Adrenal gland (tissue), 12 donors: ENCODE data around the gene EXOC3. TPM values are rescaled to one million over a fixed set of nuclear protein-coding genes. Genes with fewer than 3 reads are reported as not detected.

Source experiments
- DNase-seq, 7 donors: peaks; one replicate each; pipeline ENCODE4 v3.0.0-alpha.2; 2019 to 2020
- H3K27ac ChIP-seq, 5 donors: fragments of 200-600 bp; sonication (generic) in 4 of 5; 1 replicate in 3 of 5; 2 replicates in 2 of 5; pipeline versions ENCODE4 v1.5.1 to v1.8.0; 2016 to 2020; ENCODE audit warnings: mild to moderate bottlenecking in 1 of 5
- H3K27me3 ChIP-seq: fragments of 200-600 bp; 2 replicates; pipeline ENCODE4 v1.8.0; 2021
- H3K36me3 ChIP-seq, 2 donors: fragments of 200-600 bp; replicated peaks in 1 of 2; 1 replicate in 1 of 2; 2 replicates in 1 of 2; pipeline versions ENCODE4 v1.5.1 to v1.8.0; 2018 to 2022
- H3K4me1 ChIP-seq, 2 donors: fragments of 200-600 bp; replicated peaks in 1 of 2; 1 replicate in 1 of 2; 2 replicates in 1 of 2; pipeline versions ENCODE4 v1.5.1 to v1.8.0; 2018 to 2021
- H3K4me3 ChIP-seq, 4 donors: fragments of 200-600 bp; sonication (generic) in 3 of 4; one replicate each; pipeline ENCODE4 v1.5.1; 2016 to 2018
- H3K9me3 ChIP-seq, 3 donors: fragments of 200-600 bp; sonication (generic) in 1 of 3; replicated peaks in 1 of 3; 1 replicate in 2 of 3; 2 replicates in 1 of 3; pipeline versions ENCODE4 v1.5.1 to v1.8.0; 2016 to 2021
- POLR2A ChIP-seq, 2 donors: fragments of 450-650 bp; IDR thresholded peaks; one replicate each; pipeline ENCODE4 v1.6.1; 2017; ENCODE audit warnings: antibody characterized with exemption in 2 of 2, mild to moderate bottlenecking in 2 of 2, moderate library complexity in 1 of 2
- WGBS, 4 donors: extraction: QIAGEN DNeasy Blood & Tissue Kit in 2 of 4; methylation state at CpG; one replicate each; pipeline versions ENCODE4 v1.1.5 to v1.1.7; 2013 to 2017; 5-methylcytosine and 5-hydroxymethylcytosine counted together
- intact Hi-C, 2 donors: fragments of 100-400 bp; cut with DNase I; formaldehyde crosslinking; loops; one replicate each; pipeline versions ENCODE4 v1.14.1 to v1.15.0; 2022 to 2023
- polyA plus RNA-seq, 3 donors: library from polyadenylated mRNA; stranded (reverse); fragments of 200-250 nt in 2 of 3; fragments of 350-450 nt in 1 of 3; fragmentation: Illumina TruSeq in 1 of 3; extraction: RNeasy Lipid Tissue Mini Kit (QIAGEN cat#74804) in 1 of 3; gene quantifications; one replicate each; pipeline ENCODE4 v1.2.3, GENCODE V29; 2013 to 2014
- total RNA-seq, 9 donors: library from RNA; depleted of rRNA in 4 of 9; stranded (reverse); fragments of >200 nt in 4 of 9; fragments of 120-200 nt in 1 of 9; fragmentation: NEBNext Ultra II Directional in 1 of 9; extraction: Animal tissue kit (Norgen Biotek cat#: 25700) in 1 of 9; gene quantifications; one replicate each; pipeline versions ENCODE4 v1.1.0 to v1.2.4, GENCODE V29; 2013 to 2023
- TF ChIP-seq, protein P1 (sequence below), 6 experiments: fragments of 450-650 bp in 4 of 6; fragments of 200-600 bp in 2 of 6; sonication (generic) in 1 of 6; IDR thresholded peaks; 1 replicate in 5 of 6; 2 replicates in 1 of 6; pipeline versions ENCODE4 v1.5.1 to v1.8.0; 2016 to 2021; ENCODE audit warnings: antibody characterized with exemption in 6 of 6, mild to moderate bottlenecking in 2 of 6, moderate library complexity in 1 of 6
- donor health status: healthy with polysubstance abuse.
- donor health status: Bipolar disorder and iron deficiency.
- donor health status: DM: yes; HTN: yes; CAD: no.
- donor health status: DM: no; HTN: no; CAD: no.
- donor health status: DM: no; HTN: no; CAD: no.
- donor health status: DM: yes; HTN: yes; CAD: no.

EXOC3 gene
- total and polyA plus RNA-seq, 12 donors, result 24.7 to 66.4 (median 42.7) TPM

DNA sequence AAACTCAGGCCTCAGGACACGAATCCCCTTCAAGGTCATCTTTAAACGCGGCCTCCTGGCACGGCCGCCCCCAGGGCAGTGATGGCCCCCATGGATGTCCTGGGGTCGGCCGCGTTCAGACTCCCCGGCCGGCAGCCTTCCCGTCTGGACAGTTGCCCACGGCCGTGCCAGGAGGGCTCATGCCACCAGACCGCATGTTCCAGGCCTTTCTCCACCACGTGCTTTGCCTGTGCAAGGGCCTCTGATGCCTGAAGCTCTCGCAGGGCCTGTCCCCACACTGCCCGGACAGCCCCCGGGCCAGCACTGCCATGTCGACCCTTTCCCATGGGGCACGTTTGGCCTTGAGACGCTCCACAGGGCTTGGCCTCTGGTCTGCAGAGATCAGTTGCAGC lies 46.7 kb downstream of the EXOC3 start:
- no peaks in the 10 kb centered on the region for H3K36me3 ChIP-seq
- WGBS, 4 donors, result 41 to 52% (median 47%) methylated on average over 14 to 21 of the region's 21 CpGs
- no peak overlapping the region for H3K4me3 ChIP-seq
- TF ChIP-seq POLR2A (IDR thresholded peaks at IDR 0.05), result no peak
- TF ChIP-seq, protein P1, sequence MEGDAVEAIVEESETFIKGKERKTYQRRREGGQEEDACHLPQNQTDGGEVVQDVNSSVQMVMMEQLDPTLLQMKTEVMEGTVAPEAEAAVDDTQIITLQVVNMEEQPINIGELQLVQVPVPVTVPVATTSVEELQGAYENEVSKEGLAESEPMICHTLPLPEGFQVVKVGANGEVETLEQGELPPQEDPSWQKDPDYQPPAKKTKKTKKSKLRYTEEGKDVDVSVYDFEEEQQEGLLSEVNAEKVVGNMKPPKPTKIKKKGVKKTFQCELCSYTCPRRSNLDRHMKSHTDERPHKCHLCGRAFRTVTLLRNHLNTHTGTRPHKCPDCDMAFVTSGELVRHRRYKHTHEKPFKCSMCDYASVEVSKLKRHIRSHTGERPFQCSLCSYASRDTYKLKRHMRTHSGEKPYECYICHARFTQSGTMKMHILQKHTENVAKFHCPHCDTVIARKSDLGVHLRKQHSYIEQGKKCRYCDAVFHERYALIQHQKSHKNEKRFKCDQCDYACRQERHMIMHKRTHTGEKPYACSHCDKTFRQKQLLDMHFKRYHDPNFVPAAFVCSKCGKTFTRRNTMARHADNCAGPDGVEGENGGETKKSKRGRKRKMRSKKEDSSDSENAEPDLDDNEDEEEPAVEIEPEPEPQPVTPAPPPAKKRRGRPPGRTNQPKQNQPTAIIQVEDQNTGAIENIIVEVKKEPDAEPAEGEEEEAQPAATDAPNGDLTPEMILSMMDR (IDR thresholded peaks at IDR 0.05), result no peak
- no peak overlapping the region for H3K27ac ChIP-seq
- H3K4me1 ChIP-seq, result no peaks in the 10 kb centered on the region
- no peak for DNase-seq
- intact Hi-C loops, result no loop called here
- peaks cover 10% of the 10 kb centered on the region for H3K27me3 ChIP-seq
- no peaks in the 10 kb centered on the region for H3K9me3 ChIP-seq

DNA sequence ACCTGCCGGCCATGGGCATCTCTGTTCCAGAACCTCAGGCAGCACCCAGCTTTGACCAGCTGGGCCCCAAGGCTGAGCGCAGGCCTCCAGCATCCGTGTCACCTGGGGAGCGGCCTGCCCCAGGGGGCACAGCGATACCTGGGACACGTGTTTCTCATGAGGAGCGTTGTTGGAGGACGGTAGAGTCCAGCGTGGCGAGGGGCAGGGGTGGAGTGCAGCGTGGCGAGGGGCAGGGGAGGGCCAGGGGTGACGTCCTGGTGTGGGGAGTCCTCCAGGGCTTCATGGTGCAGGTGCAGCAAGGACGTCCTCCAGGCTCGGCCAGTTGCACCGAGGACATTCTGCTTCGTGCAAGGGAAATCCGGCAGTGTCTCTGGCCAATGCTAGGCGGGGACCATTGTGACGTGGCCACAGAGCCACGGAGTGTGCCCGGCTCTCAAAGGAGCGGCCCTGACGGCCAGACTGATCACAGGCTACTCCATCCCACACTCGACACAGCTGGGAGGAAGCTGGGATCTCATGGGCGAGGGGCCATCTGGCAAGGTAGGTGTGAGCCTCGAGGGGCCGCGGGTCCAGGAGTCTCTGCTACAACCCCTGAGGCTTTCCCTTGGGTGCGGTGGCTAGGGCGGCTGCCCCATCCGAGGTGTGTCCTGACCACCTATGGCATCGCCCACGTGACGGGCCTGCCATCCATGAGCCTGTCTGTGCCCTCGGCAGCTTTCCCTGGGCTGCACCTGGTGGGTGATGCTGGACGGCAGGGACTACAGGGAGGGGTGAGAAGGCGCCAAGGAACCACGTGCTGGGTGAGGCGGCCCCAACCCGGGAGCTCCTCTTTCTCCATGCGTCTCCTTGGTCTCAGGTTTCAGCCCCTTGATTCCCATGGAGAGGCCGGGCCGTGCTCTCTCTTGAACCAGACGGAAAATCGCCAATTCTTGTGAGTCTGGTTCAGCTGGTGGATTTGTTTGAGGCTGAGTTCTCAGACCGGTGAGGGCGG lies 47.4 kb downstream of the EXOC3 start:
- no peak for DNase-seq
- TF ChIP-seq, protein P1 (IDR thresholded peaks at IDR 0.05), result no peak
- no peak for TF ChIP-seq POLR2A (IDR thresholded peaks at IDR 0.05)
- intact Hi-C loops, result no loop called here
- WGBS, 4 donors, result 84 to 88% (median 85%) methylated on average over 16 to 48 of the region's 48 CpGs
- Histone ChIP-seq H3K27me3 (peaks cover 10% of the 10 kb centered on the region), H3K4me1 (no peaks in the 10 kb centered on the region), H3K36me3 (no peaks in the 10 kb centered on the region), H3K27ac (no peak overlapping the region), H3K9me3 (no peaks in the 10 kb centered on the region), H3K4me3 (no peak overlapping the region)

DNA sequence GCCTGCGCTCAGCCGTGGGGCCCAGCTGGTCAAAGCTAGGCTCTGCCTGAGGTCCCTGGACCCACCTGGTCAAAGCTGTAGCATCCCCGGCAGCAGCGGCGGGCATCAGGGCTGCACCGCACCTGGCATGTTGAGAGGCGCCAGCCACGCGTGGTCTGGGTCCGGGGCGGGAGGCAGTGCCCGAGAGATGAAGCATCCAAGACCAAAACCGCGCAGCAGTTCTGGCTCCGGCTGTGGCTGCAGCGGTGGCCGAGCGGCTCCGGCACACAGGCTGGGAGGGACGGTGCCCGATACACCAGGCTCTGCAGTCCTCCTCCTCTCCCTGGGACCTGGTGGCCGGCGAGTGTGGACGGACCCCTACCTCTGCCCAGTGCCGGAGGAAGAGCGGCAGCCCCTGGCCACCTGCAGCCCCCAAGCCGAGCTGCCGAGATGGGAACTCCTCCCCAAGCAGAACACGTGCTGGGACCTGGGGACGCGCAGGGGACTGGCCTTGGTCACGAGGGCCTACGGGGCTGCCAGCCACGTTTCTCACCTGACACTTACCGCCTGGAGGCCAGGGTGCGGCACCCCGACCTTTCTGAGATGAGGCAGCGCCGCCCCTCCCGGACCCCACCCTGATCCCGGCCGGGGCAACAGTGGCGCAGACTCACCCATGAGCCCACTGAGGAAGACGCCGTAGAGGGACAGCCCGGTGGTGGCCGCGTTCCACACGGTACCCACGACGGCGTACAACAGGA lies 48.3 kb downstream of the EXOC3 start:
- no peaks in the 10 kb centered on the region for H3K9me3 ChIP-seq
- no peaks in the 10 kb centered on the region for H3K4me1 ChIP-seq
- no peaks in the 10 kb centered on the region for H3K36me3 ChIP-seq
- no peak overlapping the region for H3K27ac ChIP-seq
- no peak for TF ChIP-seq POLR2A (IDR thresholded peaks at IDR 0.05)
- TF ChIP-seq, protein P1 (IDR thresholded peaks at IDR 0.05), result no peak
- intact Hi-C loops, result no loop called here
- WGBS, 4 donors, result 89 to 95% (median 91%) methylated on average over 17 to 52 of the region's 52 CpGs
- peaks cover 7% of the 10 kb centered on the region for H3K27me3 ChIP-seq
- no peak overlapping the region for H3K4me3 ChIP-seq
- no peak for DNase-seq

DNA sequence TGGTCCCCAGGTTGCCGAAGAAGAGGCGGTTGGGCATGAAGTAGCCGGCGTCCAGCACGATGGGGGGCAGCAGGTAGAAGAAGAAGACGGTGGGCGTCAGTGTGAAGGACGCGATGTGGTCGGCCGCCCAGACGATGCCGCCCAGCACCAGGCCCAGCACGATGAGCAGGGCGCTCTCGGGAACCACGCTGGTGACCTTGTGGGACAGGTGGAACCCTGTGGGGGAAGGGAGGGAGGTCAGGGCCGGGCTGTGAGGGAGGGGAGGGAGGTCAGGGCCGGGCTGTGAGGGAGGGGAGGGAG lies 48.8 kb downstream of the EXOC3 start:
- peaks cover 7% of the 10 kb centered on the region for H3K27me3 ChIP-seq
- intact Hi-C loops, result no loop called here

More for the DNA sequence above, 48.8 kb downstream of the EXOC3 start:
- DNase-seq, result no peak
- Histone ChIP-seq H3K27ac (no peak overlapping the region), H3K36me3 (no peaks in the 10 kb centered on the region), H3K9me3 (no peaks in the 10 kb centered on the region), H3K4me3 (no peak overlapping the region), H3K4me1 (no peaks in the 10 kb centered on the region)
- WGBS, 4 donors, result 77 to 85% (median 83%) methylated on average over 17 to 19 of the region's 19 CpGs
- no peak for TF ChIP-seq POLR2A (IDR thresholded peaks at IDR 0.05)
